KMS-11 (cell line): ENCODE data around the gene MRPL54.

Source experiments
- H2AFZ ChIP-seq: fragments of 200-600 bp; sonication (generic); 2 replicates; pipeline ENCODE4 v1.6.1; 2016; ENCODE audit warnings: antibody characterized with exemption, mixed run types, low read depth
- H3K27ac ChIP-seq: fragments of 200-600 bp; sonication (generic); 2 replicates; pipeline ENCODE4 v1.6.1; 2016; ENCODE audit warnings: mild to moderate bottlenecking, mixed run types
- H3K27me3 ChIP-seq: fragments of 200-600 bp; sonication (generic); 2 replicates; pipeline ENCODE4 v1.6.1; 2017; ENCODE audit warnings: mild to moderate bottlenecking, low read depth, mixed run types, moderate library complexity; ENCODE audit not compliant: insufficient read depth
- H3K36me3 ChIP-seq: fragments of 200-600 bp; sonication (generic); 2 replicates; pipeline ENCODE4 v1.6.1; 2017; ENCODE audit warnings: mild to moderate bottlenecking, mixed run types; ENCODE audit not compliant: insufficient read depth
- H3K4me1 ChIP-seq: fragments of 200-600 bp; sonication (generic); 2 replicates; pipeline ENCODE4 v1.6.1; 2016; ENCODE audit warnings: mild to moderate bottlenecking, low read depth, mixed run types; ENCODE audit not compliant: poor library complexity, severe bottlenecking
- H3K4me2 ChIP-seq: fragments of 200-600 bp; sonication (generic); 2 replicates; pipeline ENCODE4 v1.7.0; 2016; ENCODE audit warnings: mild to moderate bottlenecking, mixed run types
- H3K4me3 ChIP-seq: fragments of 200-600 bp; sonication (generic); IDR thresholded peaks from 2 replicates; pipeline ENCODE4 v1.6.1; 2017; ENCODE audit warnings: low read depth, low read length, mixed read lengths; ENCODE audit not compliant: insufficient read depth
- H3K79me2 ChIP-seq: fragments of 200-600 bp; sonication (generic); 2 replicates; pipeline ENCODE4 v1.6.1; 2016; ENCODE audit warnings: low read depth, mixed run types; ENCODE audit not compliant: insufficient read depth
- H3K9ac ChIP-seq: fragments of 200-600 bp; sonication (generic); 2 replicates; pipeline ENCODE4 v1.6.1; 2016; ENCODE audit warnings: mild to moderate bottlenecking, mixed run types
- H4K20me1 ChIP-seq: fragments of 200-600 bp; sonication (generic); 2 replicates; pipeline ENCODE4 v1.6.1; 2016; ENCODE audit warnings: mild to moderate bottlenecking, mixed run types; ENCODE audit not compliant: insufficient read depth
- TF ChIP-seq, protein P1 (sequence below): fragments of 200-600 bp; sonication (generic); conservative IDR thresholded peaks from 2 replicates; pipeline ENCODE4 v1.6.1; 2017; ENCODE audit warnings: low read depth, mild to moderate bottlenecking, antibody characterized with exemption, low read length, moderate library complexity, mixed read lengths

The MRPL54 gene

DNA sequence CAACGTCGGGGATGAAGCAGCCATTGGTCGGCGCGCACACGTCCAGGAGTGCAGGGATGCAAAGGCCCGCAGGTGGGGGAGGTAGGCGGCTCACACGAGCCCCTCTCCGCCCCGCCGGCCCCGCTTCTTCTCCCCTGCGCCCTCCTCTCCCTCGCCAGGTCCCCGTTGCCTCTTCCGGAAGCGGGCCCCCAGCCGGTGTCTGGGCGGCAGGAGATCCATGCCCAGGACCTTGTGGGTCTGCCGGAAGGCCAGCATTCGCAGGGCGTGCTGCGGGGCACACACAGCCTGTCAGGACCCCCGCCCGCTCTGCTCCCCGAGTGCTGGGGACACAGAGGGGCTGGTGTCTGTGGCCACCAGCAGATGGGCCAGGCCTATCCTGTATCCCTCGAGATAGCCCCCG lies 43.4 kb downstream of the MRPL54 start:
- H3K79me2 ChIP-seq = no peaks in the 10 kb centered on the region

DNA sequence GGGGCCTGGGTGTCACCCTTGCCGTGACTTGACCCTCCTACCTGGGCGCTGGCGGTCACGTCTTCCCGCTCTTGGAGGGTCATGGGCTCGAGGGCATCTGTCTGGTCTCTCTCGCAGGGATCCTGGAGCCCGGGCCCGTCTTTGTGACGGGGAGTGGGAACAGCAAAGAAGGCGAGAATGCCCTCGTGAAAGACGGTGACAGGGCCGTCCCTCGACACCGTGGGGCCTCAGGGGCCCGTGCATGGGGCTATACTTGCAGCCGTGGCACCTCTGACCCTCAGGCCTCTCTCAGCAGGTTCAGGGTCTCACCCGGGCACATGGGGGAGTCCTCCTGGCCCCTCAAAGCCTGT lies 44.6 kb downstream of the MRPL54 start:
- no peaks in the 10 kb centered on the region for H4K20me1 ChIP-seq
- H3K4me1 ChIP-seq = no peaks in the 10 kb centered on the region
- TF ChIP-seq, protein P1, sequence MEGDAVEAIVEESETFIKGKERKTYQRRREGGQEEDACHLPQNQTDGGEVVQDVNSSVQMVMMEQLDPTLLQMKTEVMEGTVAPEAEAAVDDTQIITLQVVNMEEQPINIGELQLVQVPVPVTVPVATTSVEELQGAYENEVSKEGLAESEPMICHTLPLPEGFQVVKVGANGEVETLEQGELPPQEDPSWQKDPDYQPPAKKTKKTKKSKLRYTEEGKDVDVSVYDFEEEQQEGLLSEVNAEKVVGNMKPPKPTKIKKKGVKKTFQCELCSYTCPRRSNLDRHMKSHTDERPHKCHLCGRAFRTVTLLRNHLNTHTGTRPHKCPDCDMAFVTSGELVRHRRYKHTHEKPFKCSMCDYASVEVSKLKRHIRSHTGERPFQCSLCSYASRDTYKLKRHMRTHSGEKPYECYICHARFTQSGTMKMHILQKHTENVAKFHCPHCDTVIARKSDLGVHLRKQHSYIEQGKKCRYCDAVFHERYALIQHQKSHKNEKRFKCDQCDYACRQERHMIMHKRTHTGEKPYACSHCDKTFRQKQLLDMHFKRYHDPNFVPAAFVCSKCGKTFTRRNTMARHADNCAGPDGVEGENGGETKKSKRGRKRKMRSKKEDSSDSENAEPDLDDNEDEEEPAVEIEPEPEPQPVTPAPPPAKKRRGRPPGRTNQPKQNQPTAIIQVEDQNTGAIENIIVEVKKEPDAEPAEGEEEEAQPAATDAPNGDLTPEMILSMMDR = no peak
- no peak overlapping the region for H3K4me2 ChIP-seq
- no peak overlapping the region for H3K4me3 ChIP-seq
- H2AFZ ChIP-seq = no peak overlapping the region
- no peak overlapping the region for H3K27ac ChIP-seq
- peaks cover 62% of the 10 kb centered on the region for H3K27me3 ChIP-seq
- H3K79me2 ChIP-seq = no peaks in the 10 kb centered on the region
- no peaks in the 10 kb centered on the region for H3K36me3 ChIP-seq
- no peak overlapping the region for H3K9ac ChIP-seq

More for the DNA sequence above, 43.4 kb downstream of the MRPL54 start:
- H4K20me1 ChIP-seq = no peaks in the 10 kb centered on the region
- H3K36me3 ChIP-seq = no peaks in the 10 kb centered on the region
- H3K4me3 ChIP-seq = no peak overlapping the region
- TF ChIP-seq, protein P1 = no peak
- peaks cover 69% of the 10 kb centered on the region for H3K27me3 ChIP-seq
- no peak overlapping the region for H3K4me2 ChIP-seq
- H3K27ac ChIP-seq = no peak overlapping the region
- no peaks in the 10 kb centered on the region for H3K4me1 ChIP-seq
- H3K9ac ChIP-seq = no peak overlapping the region
- H2AFZ ChIP-seq = no peak overlapping the region

DNA sequence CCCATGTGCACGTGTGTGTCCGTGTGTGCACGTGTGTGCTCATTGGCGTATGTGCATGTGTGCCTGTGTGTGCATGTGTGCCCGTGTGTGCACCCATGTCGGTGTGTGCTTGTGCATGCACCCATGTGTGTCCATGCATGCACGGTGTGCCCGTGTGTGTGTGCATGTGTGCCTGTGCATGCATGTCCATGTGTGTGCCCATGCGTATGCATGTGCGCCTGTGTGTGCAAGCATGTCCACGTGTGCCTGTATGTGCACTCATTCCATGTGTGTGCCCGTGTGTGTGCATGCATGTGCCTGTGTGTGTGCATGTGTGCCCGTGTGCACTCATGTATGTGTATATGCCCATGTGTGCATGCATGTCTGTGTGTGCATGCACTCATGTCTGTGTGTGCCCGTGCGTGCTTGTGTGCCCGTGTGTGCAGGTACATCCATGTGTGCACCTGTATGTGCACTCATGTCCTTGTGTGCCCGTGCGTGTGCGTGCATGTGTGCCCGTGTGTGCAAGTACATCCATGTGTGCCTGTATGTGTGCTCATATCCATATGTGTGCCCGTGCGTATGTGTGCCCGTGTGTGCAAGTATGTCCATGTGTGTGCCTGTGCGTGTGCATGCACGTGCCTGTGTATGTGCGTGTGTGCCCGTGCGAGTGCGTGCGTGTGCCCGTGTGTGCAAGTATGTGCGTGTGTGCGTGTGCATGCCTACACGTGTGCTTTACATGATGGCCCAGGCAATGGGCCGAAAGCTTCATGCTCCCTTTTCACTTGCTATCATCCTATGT lies 45.3 kb downstream of the MRPL54 start:
- no peak overlapping the region for H3K4me3 ChIP-seq
- H3K9ac ChIP-seq = no peak overlapping the region
- H4K20me1 ChIP-seq = no peaks in the 10 kb centered on the region
- H3K27ac ChIP-seq = no peak overlapping the region
- H3K4me2 ChIP-seq = no peak overlapping the region
- TF ChIP-seq, protein P1 = no peak
- no peaks in the 10 kb centered on the region for H3K79me2 ChIP-seq
- H2AFZ ChIP-seq = no peak overlapping the region
- H3K4me1 ChIP-seq = no peaks in the 10 kb centered on the region
- peaks cover 61% of the 10 kb centered on the region for H3K27me3 ChIP-seq
- no peaks in the 10 kb centered on the region for H3K36me3 ChIP-seq

DNA sequence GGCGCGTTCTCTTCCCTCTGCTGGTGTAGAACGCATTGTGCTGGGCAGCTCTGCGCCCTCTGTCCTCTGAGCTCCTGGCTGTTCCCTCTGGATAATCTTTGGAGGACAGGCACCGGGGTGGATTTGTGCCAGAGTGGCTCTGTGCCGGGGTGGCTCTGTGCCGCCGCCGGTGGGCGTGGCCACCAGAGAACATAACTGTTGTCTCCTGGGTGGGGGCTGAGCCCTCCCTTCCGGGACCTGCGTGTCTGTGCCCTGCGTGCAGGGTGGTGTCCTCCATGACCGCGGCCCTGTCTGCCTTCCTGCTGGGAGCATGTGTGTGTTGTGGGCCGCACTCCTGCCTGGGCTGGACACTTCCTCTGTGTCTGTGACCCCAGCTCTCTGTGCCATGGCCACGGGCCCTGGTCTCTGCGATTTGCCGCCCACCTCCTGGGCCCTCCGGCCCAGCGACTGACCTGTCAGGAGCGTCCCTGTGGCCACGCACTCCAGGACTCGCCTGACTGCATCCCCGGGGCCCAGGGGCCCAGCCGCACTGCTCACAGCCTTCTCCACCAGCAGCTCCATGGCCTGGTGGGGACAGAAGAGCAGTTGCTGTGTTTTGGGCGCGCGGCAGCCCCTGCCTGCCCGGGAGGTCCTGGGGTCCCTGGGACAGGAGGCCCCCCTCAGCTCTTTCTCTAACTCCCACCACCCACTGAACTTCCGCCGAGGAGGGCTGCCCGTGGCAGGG lies 46.1 kb downstream of the MRPL54 start:
- Histone ChIP-seq H3K9ac (no peak overlapping the region), H3K36me3 (no peaks in the 10 kb centered on the region), H3K4me3 (no peak overlapping the region), H3K27me3 (peaks cover 63% of the 10 kb centered on the region), H3K4me1 (no peaks in the 10 kb centered on the region), H3K4me2 (no peak overlapping the region), H3K79me2 (no peaks in the 10 kb centered on the region), H2AFZ (no peak overlapping the region), H4K20me1 (no peaks in the 10 kb centered on the region), H3K27ac (no peak overlapping the region)
- TF ChIP-seq, protein P1 = no peak
